DMS114 treated with DMSO at 0.1 percent for 48 hours (cell line): ENCODE data around the gene OTUB2.

Experiments
- DNase-seq: peaks from one replicate; lab custom pipeline; 2025; ENCODE audit not compliant: unreplicated experiment; lab: John Stamatoyannopoulos, UW

Gene OTUB2

DNA sequence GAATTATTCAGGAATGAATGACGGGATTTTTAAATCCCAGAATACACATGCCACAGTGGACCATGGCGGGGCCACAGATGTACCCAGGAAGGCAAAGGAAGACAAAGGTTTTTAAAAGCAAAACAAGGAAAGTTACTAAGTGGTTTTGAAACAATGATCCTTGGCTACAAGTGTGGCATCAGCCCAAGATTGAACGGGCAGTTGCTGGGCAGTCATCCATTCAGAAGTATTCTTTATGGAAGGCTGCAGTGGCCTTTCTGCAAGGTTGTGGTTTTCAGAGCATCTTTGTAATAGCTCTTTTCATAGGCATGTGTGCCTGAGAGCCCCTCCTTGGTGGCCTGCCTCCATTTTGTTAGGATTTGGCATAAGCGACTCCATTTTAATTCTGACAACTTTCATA lies 71.0 kb downstream of the OTUB2 start:
- no peak for DNase-seq
